GM18517 (cell line): ENCODE measurements around the gene ACSM6.

Source experiments
- ATAC-seq: cut with Tn5 transposase; IDR thresholded peaks from one replicate; pipeline ENCODE4 v1.9.1; 2021; ENCODE audit warnings: mild to moderate bottlenecking, moderate library complexity; ENCODE audit not compliant: unreplicated experiment

Gene ACSM6

GRCh38 chr10:95266674-95267095, 72.6 kb downstream of the ACSM6 start:
- ATAC-seq: peak; percentile 96

GRCh38 chr10:95267251-95267650, 73.2 kb downstream of the ACSM6 start:
- no peak for ATAC-seq

- ATAC-seq: no peak
Observed at GRCh38 chr10:95268438-95268837, 74.4 kb downstream of the ACSM6 start.

- ATAC-seq: no peak
Observed at GRCh38 chr10:95273393-95274312, 79.6 kb downstream of the ACSM6 start.

- ATAC-seq: no peak
Observed at GRCh38 chr10:95275726-95276366, 81.8 kb downstream of the ACSM6 start.

GRCh38 chr10:95276367-95277200, 82.5 kb downstream of the ACSM6 start:
- no peak for ATAC-seq

- no peak for ATAC-seq
Observed at GRCh38 chr10:95277201-95277570, 83.1 kb downstream of the ACSM6 start.

- no peak for ATAC-seq
Observed at GRCh38 chr10:95277614-95278013, 83.6 kb downstream of the ACSM6 start.
